Measurements from ENCODE around the gene LIMS1.

DNA sequence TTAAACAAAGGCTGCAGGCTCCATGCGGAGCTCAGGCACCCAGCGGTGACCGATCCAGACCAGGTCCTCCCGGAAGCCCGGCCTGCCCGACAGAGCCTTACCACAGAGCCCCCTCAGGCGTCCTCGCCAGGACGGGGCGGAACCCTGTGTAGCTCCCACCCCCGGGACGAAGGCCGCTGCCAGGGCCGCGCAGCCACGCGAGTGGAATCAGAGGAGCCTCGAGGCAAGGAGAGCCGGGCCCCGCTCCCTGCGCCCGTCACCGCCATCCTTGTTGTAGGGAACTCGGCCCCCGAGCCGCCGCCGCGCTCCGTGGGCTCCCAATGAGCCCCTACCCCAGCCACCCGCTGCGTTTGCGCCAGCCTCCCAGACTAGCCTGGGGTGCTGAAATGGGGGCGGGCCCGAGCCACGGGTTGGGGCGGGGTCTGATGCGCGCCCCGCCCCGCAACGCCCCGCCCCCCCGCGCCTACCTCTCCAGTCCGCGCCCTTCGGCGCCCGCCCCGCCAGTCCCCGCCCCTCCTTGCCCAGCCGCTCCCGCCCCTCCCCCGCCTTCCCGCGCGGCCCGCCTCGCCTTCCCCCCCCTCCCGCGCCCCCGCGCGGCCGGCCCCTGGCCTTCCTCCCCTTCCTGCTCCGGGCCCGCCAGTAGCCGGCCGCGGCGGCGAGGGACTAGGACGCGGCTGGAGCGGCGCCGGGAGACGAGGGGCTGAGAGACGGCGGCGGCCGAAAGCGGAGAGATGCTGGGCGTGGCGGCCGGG is at the start of gene LIMS1:
- TF ChIP-seq EZH2 (IDR thresholded peaks at IDR 0.05; ENCODE audit: insufficient read depth, poor library complexity, severe bottlenecking), result no peak
- no peak for TF ChIP-seq EZH2phosphoT487 (IDR thresholded peaks at IDR 0.05; ENCODE audit: insufficient read depth, low read depth)

All from GM23248 (cell line).